ENCODE results near the gene SPPL2A.
"Not testable (repeated sequence)": the region's sequence is repeated elsewhere in the genome, so short reads cannot be mapped to it uniquely, and the experiment has no call there.

SPPL2A gene

DNA sequence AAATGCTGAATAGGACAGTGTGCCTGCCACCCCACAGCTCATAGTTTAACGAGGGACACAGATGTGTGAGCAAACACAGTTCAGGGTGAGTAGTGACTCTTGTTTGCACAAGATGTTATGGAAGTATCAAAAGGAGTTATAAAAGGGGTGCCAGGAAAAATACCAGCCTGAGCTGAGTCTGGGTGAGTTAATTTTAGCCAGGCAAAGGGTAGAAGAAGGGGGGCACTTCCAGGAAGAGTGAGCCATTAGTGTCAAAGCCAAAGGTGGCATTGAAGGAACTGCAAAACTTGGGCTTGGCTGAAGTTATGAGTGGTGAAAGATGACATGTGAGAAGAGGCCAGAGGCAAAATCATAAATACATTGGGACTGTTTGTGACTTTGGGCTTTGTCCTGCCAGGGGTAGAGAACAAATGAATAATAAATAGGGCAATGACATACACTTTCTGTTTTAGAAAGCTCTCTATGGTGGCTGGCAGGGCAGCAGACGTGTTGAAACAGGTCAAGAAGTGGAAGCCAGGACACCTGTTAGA lies 1.9 kb upstream of the SPPL2A start:
- no peak for DNase-seq (ENCODE audit: low read depth in 2 of 2)

- peak in 1 of 2 donors; percentile 6 for DNase-seq (ENCODE audit: low read depth in 2 of 2)
These were observed 878 bp downstream of the SPPL2A start for GRCh38 chr15:50764461-50765194.

GRCh38 chr15:50758712-50759205 lies 6.7 kb downstream of the SPPL2A start:
- DNase-seq (ENCODE audit: low read depth in 2 of 2), result no peak

GRCh38 chr15:50753463-50753862 lies 12.0 kb downstream of the SPPL2A start:
- no peak for DNase-seq (ENCODE audit: low read depth in 2 of 2)

DNA sequence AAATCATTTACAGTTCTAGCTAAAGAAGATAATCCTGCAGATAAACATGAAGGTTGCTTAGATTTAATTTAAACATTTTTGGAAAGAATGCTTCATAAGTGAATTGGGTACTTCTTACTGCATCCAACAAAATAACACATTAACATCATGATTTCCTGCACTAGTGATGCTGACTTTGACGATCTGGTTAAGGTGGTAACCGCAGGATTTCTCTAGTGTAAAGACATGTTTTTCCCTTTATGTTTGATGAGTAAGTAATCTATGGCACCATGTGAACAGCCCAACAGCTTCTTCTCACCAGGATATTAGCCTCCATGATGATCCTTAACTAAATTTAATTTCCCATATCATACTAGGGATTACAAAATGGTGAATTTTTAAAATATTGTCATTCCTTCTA lies 14.1 kb downstream of the SPPL2A start:
- no peak for DNase-seq (ENCODE audit: low read depth in 2 of 2)

- no peak for DNase-seq (ENCODE audit: low read depth in 2 of 2)
These were observed 15.2 kb downstream of the SPPL2A start for GRCh38 chr15:50750227-50750705.

DNA sequence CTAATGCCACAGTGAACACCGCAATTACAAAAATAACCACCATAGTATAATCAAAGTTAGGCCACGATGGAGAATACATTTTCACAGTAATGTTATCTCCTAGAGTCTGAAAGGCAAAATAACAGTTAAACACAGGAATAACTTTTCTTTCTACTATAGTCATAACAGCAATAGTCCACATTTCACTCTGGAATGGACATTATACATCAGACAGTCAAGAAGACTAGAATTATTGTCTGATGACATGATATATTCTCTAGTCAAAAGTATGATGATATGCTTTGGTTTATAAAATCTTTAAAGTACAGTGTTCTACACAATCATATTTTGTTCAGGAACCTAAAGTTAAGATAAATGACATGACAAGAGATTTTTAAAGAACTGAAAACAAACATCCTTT lies 18.0 kb downstream of the SPPL2A start:
- DNase-seq (ENCODE audit: low read depth in 2 of 2), result no peak

- no peak for DNase-seq (ENCODE audit: low read depth in 2 of 2)
These were observed 20.9 kb downstream of the SPPL2A start for GRCh38 chr15:50744601-50745000.

GRCh38 chr15:50740955-50741354 lies 24.6 kb downstream of the SPPL2A start:
- no peak for DNase-seq (ENCODE audit: low read depth in 2 of 2)

- no peak for DNase-seq (ENCODE audit: low read depth in 2 of 2)
These were observed 28.7 kb downstream of the SPPL2A start for GRCh38 chr15:50736823-50737222.

- DNase-seq (ENCODE audit: low read depth in 2 of 2), result no peak
These were observed 30.4 kb downstream of the SPPL2A start for GRCh38 chr15:50735156-50735555.

- DNase-seq (ENCODE audit: low read depth in 2 of 2), result no peak
These were observed 39.2 kb downstream of the SPPL2A start for GRCh38 chr15:50726315-50726714.

DNA sequence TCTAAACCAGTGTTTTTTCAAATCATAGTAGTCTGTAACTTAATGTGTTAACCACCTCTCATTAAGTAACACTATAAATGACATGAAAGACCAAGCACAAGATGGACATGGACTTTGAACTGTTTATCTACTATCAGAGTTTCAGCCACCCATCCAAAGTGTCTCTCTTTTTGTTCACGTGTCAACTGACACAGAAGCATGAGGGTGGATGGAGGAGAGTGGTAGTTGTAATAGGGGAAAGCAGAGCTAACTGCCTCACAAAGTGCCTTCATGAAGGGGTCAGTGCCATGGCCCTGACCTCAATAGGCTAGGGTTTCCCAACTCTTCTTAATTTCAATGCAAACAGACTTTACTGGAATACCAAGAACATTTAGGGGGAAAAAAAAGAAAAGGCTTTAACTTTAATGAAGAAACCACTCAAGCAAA lies 46.8 kb downstream of the SPPL2A start:
- no peak for DNase-seq (ENCODE audit: low read depth in 2 of 2)

GRCh38 chr15:50712018-50712417 lies 53.5 kb downstream of the SPPL2A start:
- no peak for DNase-seq (ENCODE audit: low read depth in 2 of 2)

- no peak for DNase-seq (ENCODE audit: low read depth in 2 of 2)
These were observed 54.9 kb downstream of the SPPL2A start for GRCh38 chr15:50710585-50710984.

GRCh38 chr15:50707878-50708427 lies 57.6 kb downstream of the SPPL2A start:
- DNase-seq (ENCODE audit: low read depth in 2 of 2), result no peak

DNA sequence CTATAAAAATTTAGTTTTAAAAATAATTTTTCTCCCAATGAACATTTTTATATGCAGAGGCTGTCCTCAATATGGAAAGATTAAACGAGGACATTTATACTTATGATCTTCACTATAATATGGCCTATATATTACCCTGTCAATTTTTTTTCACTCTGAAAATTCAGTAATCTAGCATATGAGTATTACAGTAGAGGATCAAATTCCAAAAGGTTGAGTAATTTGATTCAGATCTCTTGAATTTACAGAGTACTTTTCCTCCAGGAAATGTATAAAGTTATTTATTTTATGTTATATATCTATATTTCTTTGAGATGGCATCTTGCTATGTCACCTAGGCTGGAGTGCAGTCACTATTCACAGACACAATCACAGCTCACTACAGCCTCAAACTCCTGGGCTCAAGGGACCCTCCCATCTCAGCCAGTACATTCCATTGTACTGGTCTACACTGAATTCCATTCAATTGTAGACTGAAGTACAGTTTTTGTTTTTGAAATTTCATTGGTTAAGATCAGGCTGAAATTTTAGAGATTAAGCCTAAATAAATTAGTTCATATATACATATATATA lies 62.7 kb downstream of the SPPL2A start:
- no peak for DNase-seq (ENCODE audit: low read depth in 2 of 2)

GRCh38 chr15:50698101-50698500 lies 67.4 kb downstream of the SPPL2A start:
- no peak for DNase-seq (ENCODE audit: low read depth in 2 of 2)

GRCh38 chr15:50697109-50697797 lies 68.3 kb downstream of the SPPL2A start:
- DNase-seq (ENCODE audit: low read depth in 2 of 2), result no peak

DNA sequence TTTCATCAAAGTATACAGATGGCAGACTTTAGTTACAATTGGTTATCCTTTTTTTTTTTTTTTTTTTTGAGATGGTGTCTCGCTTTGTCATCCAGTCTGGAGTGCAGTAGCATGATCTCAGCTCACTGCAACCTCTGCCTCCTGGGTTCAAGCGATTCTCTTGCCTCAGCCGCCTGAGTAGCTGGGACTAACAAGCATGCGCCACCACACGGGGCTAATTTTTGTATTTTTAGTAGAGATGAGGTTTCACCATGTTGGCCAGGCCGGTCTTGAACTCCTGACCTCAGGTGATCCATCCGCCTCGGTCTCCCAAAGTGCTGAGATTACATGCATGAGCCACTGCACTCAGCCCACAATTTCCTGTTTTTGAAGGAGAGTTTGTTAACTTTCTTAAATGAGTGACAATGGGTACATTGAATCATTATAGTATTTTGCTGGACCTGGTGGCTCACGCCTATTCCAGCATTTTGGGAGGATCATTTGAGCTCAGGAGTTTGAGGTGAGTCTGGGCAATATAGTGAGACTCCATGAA lies 70.8 kb downstream of the SPPL2A start:
- not testable (repeated sequence) for DNase-seq (ENCODE audit: low read depth in 2 of 2)

DNA sequence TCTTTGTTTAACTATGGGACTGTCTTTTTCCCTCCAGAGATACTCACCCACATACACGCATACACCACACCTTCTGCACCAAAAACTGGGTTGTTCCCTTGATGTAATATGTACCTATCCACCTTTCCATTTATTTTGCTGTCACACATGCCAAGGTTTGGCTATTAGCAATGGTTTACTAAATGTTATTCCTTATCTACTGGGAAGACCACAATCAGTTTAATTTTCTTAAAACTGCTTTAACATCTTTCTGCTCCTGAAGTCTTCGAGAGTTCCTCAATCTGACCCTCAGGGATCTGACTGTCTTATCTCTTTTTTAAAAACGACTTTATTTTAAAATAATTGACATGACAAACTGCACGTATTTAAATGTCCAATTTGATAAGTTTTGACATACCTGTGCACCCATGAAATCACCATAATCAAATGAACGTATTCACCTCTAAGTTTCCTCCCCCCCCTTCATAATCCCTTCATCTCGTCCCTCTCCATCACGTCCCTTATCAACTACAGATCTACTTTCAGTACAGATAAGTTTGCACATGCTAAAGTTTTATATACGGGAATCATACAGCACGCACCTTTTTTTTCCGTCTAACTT lies 78.1 kb downstream of the SPPL2A start:
- no peak for DNase-seq (ENCODE audit: low read depth in 2 of 2)

Data from stimulated activated CD8-positive, alpha-beta memory T cell treated with anti-CD3 and anti-CD28 coated beads, Interleukin-15, amount 100 ng/mL, for 4 hours (primary cell).